WTC11 (cell line): Measurements from ENCODE around the gene CDKL5.

ENCODE experiments used
- CTCF ChIP-seq: fragments of 200-600 bp; IDR thresholded peaks from 2 replicates; pipeline ENCODE4 v1.8.0; 2022; ENCODE audit warnings: antibody characterized with exemption
- E2F1 ChIP-seq: sonication (generic); formaldehyde crosslinking; IDR thresholded peaks from 2 replicates; pipeline ENCODE4 v1.8.0; 2022; ENCODE audit warnings: mild to moderate bottlenecking, missing genetic modification reagents
- HMGXB4 ChIP-seq: sonication (generic); formaldehyde crosslinking; IDR thresholded peaks from 2 replicates; pipeline ENCODE4 v1.8.1; 2023; ENCODE audit warnings: mild to moderate bottlenecking, moderate library complexity, missing genetic modification reagents
- JAZF1 ChIP-seq: fragments of 250-450 bp; sonication (Bioruptor Pico); IDR thresholded peaks from 2 replicates; pipeline ENCODE4 v1.9.0; 2021; ENCODE audit warnings: moderate library complexity, mild to moderate bottlenecking, inconsistent platforms
- MAX ChIP-seq: sonication (generic); formaldehyde crosslinking; IDR thresholded peaks from 2 replicates; pipeline ENCODE4 v1.8.0; 2022; ENCODE audit warnings: mild to moderate bottlenecking, missing genetic modification reagents
- NR1H2 ChIP-seq: sonication (generic); formaldehyde crosslinking; IDR thresholded peaks from 2 replicates; pipeline ENCODE4 v1.9.0; 2021; ENCODE audit warnings: mild to moderate bottlenecking, moderate library complexity, missing genetic modification reagents
- SMAD3 ChIP-seq: sonication (generic); formaldehyde crosslinking; IDR thresholded peaks from 2 replicates; pipeline ENCODE4 v1.8.0; 2022; ENCODE audit warnings: missing genetic modification reagents, mild to moderate bottlenecking, borderline replicate concordance
- TEAD4 ChIP-seq: sonication (generic); formaldehyde crosslinking; IDR thresholded peaks from 2 replicates; pipeline ENCODE4 v1.8.0; 2022; ENCODE audit warnings: mild to moderate bottlenecking, missing genetic modification reagents
- TP53 ChIP-seq: sonication (generic); formaldehyde crosslinking; IDR thresholded peaks from 2 replicates; pipeline ENCODE4 v1.8.1; 2023; ENCODE audit warnings: mild to moderate bottlenecking, missing genetic modification reagents
- ZBTB21 ChIP-seq: sonication (generic); formaldehyde crosslinking; IDR thresholded peaks from 2 replicates; pipeline ENCODE4 v1.8.1; 2023; ENCODE audit warnings: mild to moderate bottlenecking, missing genetic modification reagents, borderline replicate concordance
- ZNF138 ChIP-seq: sonication (generic); formaldehyde crosslinking; conservative IDR thresholded peaks from 2 replicates; pipeline ENCODE4 v1.8.1; 2022; ENCODE audit warnings: mild to moderate bottlenecking, moderate library complexity, missing genetic modification reagents
- TF ChIP-seq, protein P1 (sequence below): sonication (generic); formaldehyde crosslinking; IDR thresholded peaks from 2 replicates; pipeline ENCODE4 v1.8.0; 2022; ENCODE audit warnings: missing genetic modification reagents
- TF ChIP-seq, protein P2 (sequence below): sonication (generic); formaldehyde crosslinking; IDR thresholded peaks from 2 replicates; pipeline ENCODE4 v1.8.1; 2022; ENCODE audit warnings: low read depth, missing genetic modification reagents, borderline replicate concordance
- TF ChIP-seq, protein P3 (sequence below): sonication (generic); formaldehyde crosslinking; IDR thresholded peaks from 2 replicates; pipeline ENCODE4 v1.8.0; 2022; ENCODE audit warnings: mild to moderate bottlenecking, missing genetic modification reagents

DNA sequence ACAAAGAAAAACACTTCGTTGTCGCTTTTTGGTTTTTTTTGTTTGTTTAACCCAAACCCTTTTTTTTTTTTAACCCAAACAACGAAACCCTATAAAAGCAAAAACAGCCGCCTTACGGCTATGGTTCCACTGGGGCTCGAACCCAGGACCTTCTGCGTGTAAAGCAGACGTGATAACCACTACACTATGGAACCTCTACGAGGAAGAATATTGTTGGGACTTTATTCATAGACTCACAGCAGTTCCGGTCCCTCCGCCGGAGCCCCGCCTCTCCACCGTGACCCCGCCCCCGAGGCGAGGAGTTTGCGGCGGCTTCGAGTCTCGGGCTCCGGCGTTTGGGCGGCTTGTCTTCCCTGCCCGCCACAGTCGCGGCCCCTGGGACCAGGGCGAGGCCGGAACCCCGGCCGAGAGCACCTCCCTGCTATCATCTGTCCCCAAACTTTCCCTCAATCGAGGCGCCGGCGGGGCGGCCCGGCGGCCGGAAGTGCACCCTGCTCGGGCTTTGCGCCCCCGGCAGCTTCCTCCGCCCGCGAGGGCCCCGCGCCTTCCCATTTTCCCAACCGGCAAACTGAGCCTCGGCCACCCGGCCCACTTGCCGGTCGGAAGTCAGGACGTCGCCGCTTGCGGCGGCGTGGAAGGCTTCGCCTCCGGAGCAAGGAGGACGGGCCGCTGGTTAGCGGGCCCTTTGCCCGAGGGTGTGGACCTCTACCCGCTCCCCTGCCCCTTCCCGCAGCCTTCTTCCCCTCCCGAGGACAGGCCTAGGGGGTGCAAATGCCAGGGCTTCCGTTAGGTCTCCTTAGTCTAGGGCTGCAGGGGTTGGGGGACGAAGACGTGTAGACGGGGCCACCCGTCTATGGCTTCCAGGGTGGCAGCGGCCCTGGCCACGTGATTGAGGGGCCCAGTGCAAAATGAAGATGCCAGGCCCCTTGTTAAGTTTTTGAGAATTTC is 249.7 kb downstream of the CDKL5 start:
- TF ChIP-seq NR1H2 (CRISPR knock-in tag) (no peak), CTCF (no peak), SMAD3 (CRISPR knock-in tag) (no peak), TEAD4 (no peak), MAX (CRISPR knock-in tag) (0 out of 2 replicates have a peak, but pooled peaks have one; percentile 34), HMGXB4 (CRISPR knock-in tag) (peak; percentile 62; the same call in 1 of the 2 replicates), ZNF138 (CRISPR knock-in tag) (no peak), TP53 (CRISPR knock-in tag) (no peak), ZBTB21 (CRISPR knock-in tag) (no peak), E2F1 (CRISPR knock-in tag) (no peak), JAZF1 (CRISPR knock-in tag) (no peak)
- TF ChIP-seq, protein P1, sequence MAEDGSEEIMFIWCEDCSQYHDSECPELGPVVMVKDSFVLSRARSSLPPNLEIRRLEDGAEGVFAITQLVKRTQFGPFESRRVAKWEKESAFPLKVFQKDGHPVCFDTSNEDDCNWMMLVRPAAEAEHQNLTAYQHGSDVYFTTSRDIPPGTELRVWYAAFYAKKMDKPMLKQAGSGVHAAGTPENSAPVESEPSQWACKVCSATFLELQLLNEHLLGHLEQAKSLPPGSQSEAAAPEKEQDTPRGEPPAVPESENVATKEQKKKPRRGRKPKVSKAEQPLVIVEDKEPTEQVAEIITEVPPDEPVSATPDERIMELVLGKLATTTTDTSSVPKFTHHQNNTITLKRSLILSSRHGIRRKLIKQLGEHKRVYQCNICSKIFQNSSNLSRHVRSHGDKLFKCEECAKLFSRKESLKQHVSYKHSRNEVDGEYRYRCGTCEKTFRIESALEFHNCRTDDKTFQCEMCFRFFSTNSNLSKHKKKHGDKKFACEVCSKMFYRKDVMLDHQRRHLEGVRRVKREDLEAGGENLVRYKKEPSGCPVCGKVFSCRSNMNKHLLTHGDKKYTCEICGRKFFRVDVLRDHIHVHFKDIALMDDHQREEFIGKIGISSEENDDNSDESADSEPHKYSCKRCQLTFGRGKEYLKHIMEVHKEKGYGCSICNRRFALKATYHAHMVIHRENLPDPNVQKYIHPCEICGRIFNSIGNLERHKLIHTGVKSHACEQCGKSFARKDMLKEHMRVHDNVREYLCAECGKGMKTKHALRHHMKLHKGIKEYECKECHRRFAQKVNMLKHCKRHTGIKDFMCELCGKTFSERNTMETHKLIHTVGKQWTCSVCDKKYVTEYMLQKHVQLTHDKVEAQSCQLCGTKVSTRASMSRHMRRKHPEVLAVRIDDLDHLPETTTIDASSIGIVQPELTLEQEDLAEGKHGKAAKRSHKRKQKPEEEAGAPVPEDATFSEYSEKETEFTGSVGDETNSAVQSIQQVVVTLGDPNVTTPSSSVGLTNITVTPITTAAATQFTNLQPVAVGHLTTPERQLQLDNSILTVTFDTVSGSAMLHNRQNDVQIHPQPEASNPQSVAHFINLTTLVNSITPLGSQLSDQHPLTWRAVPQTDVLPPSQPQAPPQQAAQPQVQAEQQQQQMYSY (CRISPR knock-in tag) = no peak
- TF ChIP-seq, protein P2, sequence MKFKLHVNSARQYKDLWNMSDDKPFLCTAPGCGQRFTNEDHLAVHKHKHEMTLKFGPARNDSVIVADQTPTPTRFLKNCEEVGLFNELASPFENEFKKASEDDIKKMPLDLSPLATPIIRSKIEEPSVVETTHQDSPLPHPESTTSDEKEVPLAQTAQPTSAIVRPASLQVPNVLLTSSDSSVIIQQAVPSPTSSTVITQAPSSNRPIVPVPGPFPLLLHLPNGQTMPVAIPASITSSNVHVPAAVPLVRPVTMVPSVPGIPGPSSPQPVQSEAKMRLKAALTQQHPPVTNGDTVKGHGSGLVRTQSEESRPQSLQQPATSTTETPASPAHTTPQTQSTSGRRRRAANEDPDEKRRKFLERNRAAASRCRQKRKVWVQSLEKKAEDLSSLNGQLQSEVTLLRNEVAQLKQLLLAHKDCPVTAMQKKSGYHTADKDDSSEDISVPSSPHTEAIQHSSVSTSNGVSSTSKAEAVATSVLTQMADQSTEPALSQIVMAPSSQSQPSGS = no peak
- TF ChIP-seq, protein P3, sequence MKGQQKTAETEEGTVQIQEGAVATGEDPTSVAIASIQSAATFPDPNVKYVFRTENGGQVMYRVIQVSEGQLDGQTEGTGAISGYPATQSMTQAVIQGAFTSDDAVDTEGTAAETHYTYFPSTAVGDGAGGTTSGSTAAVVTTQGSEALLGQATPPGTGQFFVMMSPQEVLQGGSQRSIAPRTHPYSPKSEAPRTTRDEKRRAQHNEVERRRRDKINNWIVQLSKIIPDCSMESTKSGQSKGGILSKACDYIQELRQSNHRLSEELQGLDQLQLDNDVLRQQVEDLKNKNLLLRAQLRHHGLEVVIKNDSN = 0 out of 2 replicates have a peak, but pooled peaks have one; percentile 12
